NT2/D1 (cell line): Measurements from ENCODE around the gene METTL15.

Experiments
- SUZ12 ChIP-seq: IDR thresholded peaks from 2 replicates; pipeline ENCODE4 v1.6.1; 2011; ENCODE audit not compliant: insufficient read length, insufficient read depth; ENCODE audit errors: extremely low read depth
- YY1 ChIP-seq: IDR thresholded peaks from 2 replicates; pipeline ENCODE4 v1.6.1; 2011; ENCODE audit not compliant: insufficient read length, insufficient read depth
- ZNF274 ChIP-seq: IDR thresholded peaks from 2 replicates; pipeline ENCODE4 v1.6.1; 2011; ENCODE audit warnings: mild to moderate bottlenecking, low read depth, low read length

GRCh38 chr11:28110108-28110820, 2.1 kb downstream of the METTL15 start:
- TF ChIP-seq ZNF274 (no peak), SUZ12 (no peak), YY1 (no peak)
